HG02798 (cell line): ENCODE measurements around the gene LSM6.

ENCODE experiments used
- ATAC-seq: cut with Tn5 transposase; IDR thresholded peaks from one replicate; pipeline ENCODE4 v1.9.1; 2021; ENCODE audit warnings: mild to moderate bottlenecking; ENCODE audit not compliant: unreplicated experiment, poor library complexity

LSM6 gene

DNA sequence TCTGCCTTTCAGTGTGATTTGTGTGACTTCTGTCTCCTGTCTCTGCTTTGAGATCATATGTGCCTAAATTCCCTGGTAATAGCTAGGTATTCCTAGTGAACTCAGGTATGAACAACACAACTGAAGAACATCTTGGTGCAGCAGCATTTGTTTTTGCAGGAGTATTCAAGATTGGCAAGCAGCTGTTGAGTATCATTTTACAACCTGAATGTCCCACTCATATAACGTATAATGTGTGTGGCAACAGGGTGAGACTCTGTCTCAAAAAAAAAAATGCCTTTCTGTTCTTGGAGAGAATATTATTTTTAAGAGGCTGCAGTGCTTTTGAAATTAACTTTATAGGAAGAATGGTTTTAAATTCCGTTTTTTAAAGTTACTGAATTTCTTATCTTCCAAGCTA is 7.7 kb downstream of the LSM6 start:
- ATAC-seq = no peak

DNA sequence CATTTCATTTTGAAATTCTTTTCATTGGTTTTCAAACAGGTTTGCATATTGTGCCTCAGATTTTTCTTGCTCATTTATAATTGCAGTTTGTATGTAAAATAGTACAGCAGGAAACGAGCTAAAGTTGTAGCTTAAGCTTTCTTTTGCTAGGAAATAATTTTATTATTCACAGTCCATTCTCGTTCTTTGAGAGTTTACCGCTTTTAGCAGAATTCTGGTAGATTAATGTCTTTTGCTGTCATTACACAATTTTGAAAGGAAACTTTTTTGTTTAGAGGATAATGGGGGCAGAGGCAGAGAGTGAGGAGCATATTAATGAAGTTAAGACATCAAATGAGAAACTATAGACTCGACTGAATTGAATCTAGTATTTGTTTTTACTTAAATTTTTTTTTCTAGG is 10.5 kb downstream of the LSM6 start:
- ATAC-seq = no peak

DNA sequence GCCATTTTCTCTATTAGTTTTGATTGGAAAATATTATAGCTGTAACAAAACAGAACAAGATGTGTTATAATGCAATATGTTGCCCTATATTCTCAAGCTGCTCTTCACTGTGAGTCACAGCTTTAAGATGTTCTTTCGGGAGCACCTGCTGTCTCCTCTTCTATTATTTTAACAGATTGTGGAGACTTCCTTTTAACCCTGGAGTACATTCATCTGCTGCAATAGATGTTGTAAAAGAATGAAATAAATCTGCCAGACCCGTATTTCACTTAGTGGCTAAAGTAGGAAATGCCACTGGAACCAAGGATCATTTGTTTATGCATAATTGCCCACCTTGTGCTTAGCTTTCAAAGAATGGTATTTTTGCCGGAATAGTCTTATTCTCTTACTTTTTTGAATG is 11.1 kb downstream of the LSM6 start:
- ATAC-seq = no peak

DNA sequence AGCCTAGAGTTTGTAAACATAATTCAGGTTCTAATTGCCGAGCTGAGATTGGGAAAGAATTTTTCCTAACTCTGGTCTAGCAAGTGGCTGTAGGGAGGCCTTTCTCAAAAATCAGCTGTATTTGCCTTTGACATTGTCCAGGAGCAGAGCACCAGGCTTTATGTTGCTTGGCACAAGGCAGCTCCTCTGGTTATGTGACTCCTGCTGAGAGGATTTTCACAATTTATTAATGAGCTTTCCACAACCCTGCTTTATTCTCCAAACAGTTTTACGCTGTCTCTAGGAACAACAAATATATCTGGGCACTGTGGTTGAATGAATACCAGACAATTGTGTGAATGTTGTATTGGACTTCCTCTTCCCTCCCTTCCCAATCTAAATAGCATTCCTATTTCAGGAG is 14.9 kb downstream of the LSM6 start:
- ATAC-seq = no peak

DNA sequence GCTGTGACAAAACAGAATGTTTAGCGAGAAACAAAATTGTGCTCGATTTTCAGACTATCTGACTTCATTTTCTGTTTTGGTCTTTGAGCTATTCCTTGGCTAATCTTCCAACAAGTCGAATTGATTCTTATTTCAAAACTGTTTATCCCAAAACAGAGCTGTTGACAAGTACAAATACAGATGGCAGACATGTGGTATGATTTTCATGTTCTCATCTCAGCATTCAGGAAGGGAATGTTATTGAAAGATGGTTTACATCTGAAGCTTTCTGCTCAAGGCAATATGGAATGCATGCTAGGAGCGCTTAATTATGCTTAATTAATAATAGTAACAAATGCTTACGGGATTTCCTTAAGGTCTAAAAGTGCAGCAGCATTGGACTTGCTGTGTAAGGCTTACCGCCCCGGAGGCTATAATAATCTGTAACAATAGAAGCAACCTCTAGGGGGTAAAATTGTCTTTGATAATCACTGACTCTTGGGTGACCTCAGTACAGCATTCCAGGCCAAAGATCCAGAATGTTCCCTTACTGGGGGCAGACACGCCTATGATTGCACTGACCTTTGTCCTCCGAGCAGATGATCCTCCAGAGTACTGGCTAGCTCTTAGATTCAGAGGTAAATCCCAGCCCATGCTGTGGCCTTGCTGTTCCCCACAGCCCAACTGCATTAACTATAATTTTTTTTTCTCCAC is 16.4 kb downstream of the LSM6 start:
- ATAC-seq = no peak

DNA sequence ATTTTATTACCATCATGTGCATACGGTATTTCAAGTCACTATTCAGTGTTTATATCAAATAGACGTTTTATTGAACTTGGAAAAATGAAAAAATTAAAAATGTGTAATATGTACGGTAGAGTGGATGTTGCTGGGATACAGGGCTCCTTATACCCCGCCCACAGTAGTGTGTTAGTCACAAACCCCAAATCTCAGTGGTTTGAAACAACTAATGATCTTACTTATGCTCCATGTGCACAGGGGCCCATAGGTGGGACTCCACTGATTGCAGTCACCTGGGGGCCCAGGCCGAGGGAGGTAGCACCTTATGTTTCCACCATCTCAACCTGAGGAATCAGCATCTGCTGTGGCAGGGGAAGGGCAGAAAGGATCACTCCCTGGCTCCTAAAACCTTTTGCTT is 18.1 kb downstream of the LSM6 start:
- ATAC-seq = no peak

DNA sequence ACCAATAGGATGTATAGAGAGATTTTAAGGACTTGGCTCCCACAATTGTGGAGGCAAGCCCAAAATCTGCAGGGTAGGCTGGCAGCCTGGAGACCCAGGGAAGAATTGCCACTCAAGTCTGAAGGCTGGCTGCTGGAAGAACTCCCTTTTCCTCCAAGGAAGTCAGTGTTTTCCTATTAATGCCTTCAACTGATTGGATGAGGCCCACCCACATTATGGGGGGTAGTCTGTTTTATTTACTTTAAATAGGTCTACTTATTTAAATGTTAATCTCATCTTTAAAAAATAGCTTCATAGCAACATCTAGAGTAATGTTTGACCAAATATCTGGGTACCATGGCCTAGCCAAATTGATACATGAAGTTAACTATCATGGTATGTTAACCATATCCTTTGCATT is 18.7 kb downstream of the LSM6 start:
- ATAC-seq = no peak

DNA sequence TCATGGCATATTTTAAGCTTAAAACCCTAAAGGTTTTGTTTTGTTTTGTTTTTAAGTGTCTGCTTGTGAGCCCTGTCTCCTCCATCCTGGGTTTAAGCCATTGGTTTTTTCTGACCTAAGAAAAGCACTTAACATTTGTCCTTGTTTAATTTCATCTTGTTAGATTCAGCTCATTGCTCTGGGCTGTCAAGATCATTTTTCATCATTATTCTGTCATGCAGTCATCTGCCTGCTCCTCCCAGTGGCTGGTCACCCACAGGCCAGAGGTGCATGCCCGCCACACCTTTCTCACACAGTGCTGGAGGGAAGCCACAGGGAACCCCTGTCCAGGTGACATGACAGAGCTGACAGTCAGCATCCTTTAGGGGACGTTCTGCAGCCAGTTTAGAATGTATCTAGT is 27.1 kb downstream of the LSM6 start:
- no peak for ATAC-seq

DNA sequence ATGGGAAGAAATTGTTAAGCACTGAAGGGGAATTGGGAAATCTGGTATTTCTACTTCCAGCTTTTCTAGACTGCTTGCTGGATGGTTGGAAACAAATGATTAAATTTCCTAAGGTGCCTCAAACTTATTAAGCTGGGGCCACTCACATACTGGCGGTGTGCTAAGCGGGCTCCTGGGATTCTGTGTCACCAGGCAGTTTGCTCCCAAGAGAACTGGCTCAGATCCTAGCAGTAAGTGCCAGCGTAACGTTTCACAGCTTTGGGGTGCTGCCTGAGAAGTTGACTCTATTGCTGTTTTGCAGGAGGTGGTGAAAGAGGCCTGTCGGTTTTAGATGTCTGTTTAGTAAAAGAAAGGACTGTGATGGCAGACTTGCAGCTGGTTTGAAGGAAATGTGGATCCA is 31.9 kb downstream of the LSM6 start:
- no peak for ATAC-seq

DNA sequence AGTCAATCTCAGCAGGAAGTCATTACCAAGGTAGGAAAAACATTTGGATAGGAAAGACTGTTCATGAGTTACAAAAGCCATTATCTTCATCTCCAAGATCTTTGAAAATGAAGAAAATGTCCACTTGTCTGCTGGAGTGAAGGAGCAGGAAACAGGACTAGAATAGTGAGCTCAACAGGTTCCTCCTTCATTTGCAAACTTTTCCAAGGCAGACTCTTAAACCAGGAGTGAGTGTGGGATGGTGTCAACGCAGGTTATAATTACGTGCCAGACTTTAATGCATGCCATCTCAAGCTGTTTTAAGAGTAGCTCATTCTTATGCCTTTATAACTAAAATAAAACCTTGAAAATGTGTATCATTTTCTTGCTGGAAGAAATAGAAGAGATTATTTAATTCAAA is 35.4 kb downstream of the LSM6 start:
- no peak for ATAC-seq

DNA sequence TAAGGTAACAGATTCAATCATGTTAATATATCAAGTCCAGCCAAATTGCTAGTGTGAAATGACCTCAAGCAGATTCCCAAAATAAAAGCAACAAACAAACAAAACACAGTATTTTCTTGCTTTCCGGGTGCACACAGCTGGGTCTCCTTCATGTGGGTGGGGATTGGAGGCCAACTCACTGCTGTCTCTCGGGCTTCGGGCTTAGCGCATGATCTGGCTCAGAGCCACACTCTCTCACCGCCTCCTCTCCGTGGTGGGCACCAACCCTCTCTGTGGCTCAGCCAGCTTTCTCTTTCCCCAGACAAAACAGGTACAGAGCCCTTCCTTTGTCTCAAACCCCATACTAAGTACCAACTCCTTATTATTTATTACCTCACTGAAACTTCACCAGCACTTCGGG is 35.9 kb downstream of the LSM6 start:
- ATAC-seq = no peak

DNA sequence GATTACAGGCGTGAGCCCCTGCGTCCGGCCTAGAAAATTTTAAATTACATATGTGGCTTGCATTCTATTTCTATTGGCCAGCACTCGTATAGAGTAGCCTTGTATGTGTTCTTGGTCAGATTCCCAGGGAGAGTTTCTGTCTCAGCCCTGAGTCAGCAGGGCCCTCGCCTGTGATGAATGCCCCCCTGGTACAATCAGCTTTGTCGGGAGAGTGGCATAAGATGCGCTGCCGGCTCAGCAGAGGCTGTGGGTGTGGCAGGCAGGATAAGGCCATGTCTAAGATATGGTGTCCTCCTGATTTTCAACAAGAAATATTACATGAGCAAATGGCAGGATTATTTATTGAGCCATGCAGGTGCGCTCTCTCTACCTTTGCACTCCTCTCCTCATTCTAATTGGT is 37.3 kb downstream of the LSM6 start:
- no peak for ATAC-seq

DNA sequence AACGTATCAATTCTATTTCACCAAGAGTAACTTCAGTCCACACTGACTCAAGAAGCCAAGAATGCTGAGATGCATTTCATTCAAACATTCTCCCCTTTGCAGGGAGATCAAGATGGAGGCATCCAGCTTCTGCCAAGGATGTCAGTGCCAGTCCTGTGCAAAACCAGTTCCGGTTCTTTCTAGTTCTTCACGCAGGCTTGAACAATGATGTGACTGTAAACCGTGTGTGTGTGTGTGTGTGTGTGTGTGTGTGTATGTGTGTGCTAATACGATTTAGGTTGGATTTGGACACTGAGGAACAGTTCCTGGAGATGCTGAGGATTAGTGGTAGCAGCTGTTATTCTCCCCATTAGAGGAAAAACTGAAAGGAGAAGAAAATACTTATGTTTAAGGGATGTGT is 38.7 kb downstream of the LSM6 start, which contains the start of gene REELD1:
TSS of gene REELD1 (plus strand) at position 301 of the 400 bp plus-strand sequence. CDS start 2,415 bp downstream, outside the sequence.
- no peak for ATAC-seq

DNA sequence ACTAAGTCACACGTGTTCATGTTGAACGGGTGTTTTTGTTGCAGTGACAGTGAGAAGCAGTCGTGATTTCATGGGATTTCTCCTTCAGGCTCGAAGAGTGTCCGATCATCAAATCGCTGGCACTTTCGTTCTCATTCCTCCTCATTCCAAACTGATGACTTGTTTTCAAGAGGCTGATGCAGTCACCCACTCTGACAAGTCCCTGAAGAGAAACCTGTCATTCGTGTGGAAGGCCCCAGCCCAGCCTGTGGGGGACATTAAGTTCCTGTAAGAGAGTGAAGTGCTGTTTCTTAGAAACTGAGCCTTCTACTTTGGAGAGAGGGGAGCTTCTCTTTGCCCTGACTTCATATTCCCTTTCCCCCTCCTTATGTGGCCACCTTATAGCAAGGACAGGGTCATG is 46.8 kb downstream of the LSM6 start:
- ATAC-seq = no peak

DNA sequence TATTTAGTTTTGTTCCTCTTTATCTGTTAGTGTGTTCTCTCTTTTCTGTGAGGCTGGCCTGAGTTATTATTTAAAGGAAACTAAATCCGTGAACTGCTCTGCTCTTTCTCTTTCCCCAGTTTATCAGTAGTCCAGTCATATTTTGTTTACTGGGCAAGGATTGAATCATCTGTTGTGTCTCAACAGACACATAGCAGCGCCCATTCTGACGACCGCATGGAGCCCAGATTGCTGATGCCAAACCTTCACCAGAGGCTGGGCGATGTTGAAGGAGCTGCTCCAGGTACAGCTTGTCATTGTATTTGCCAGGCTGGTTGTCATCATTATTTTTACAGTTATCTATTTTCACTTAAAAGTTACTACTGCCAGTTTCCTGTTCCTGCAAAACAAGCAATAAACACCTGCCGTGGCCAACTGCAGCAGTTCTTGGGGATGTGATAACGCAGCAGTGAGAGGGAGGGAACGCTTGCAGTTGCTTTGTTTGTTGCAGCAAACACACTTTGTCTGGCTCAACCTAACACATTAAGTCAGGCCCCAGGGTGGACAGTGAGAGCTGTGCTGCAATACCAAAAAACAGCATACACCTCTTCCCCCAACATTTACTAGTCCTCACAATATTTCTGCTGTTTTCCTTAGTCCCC is 48.9 kb downstream of the LSM6 start:
- no peak for ATAC-seq

DNA sequence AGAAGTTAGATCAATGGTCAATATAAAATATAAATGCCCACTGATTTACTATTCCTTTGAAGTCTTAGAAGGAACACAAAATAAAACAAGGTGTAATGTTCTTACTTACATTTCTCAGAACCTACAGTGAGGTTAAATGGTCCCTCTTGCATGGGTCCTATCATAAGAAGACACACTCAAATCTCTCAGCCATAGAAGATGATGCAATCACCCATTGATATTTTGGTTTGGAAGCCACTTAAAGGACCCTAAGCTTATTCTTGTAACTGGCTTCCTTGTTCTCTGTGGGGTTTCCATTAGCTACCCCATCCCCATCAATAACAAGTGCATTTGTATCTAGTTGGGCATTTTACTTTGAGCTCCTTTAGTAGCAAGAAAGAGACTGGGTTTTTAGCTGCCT is 53.9 kb downstream of the LSM6 start:
- ATAC-seq = no peak

DNA sequence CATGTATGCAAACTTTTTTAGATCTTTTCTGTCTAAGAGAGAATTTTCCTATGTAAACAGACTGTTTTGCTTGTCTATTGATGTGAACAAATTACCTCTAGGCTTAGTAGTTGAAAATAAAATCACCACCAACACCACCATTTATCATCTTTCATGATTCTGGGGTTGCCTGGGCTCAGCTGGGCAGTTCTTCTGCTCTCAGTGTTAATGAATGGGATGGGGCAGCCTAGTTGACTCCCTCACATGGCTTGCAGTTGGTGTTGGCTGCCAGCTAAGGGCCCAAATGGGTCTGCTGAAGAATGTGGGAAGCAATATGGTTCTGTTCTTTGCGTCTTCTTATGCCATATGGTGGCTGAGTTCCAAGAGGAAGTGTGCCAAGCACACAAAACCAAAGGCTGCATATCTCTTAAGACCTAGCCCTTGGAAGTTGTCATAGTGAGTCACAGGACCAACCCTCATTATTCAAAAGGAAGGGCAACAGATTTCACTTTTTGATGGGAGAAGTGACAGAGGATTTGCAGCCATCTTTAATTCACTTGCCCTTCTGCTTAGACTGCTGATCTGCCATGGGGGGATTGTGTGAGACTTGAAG is 56.7 kb downstream of the LSM6 start:
- ATAC-seq = no peak

DNA sequence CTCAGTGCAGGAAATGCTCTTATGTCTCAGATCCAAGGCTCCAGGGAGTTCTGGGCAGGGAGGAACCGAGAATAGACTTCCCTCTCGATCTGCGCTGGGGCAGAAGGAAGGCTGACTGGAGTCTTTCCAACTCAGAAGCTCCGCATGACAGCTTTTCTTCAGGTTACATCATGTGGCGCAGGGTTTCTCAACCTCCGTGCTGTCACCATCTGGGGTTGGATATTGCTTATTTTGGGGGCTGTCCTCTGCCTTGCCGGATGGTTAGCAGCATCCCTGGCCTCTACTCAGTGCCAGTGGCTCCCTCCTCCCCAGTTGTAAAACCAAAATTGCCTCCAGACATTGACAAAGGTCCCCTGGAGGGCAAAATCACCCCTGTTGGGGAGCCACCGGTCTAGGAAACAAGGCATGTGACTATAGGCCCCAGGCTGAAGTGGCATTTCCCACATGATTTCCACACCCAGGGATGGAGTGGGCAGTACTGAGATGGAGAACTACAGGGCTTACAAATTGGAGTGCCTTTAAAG is 60.2 kb downstream of the LSM6 start:
- ATAC-seq = no peak

DNA sequence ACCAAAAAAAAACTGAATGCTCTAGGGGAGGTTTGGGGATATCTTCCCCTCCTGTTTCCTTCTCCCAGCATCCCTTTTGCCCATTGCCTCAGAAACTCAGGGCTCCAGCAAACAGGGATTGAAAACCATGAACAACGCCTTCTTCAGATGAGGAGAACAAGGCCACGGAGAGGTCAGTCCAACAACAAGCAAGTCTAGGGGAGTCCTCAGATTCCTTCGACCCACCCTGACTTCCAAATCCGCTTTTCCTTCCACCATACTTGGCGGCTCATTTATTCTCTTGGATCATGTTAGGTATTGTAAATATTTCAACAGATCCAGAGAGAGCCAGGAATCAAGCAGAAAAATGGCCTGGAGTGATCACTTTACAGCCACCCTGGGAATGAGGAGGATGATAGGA is 60.7 kb downstream of the LSM6 start:
- ATAC-seq = no peak

DNA sequence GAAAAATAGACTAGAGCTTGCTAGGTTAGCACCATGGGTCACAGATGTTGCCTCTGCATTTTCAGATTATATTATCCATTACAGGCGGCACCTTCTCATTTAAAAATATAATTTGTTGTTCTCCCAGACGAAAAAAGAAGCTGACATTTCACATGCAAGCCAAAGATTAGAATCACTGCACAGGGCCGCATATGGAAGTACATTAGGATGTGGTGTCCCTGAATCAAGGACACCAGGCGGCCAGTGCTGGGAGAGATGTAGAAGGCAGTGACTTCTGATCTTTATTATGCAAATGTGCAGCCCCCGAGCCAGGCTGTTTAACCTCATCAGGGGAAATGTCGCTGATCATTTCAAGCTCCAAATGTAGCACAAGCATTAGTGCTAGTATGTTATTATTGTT is 61.6 kb downstream of the LSM6 start:
- ATAC-seq = no peak

DNA sequence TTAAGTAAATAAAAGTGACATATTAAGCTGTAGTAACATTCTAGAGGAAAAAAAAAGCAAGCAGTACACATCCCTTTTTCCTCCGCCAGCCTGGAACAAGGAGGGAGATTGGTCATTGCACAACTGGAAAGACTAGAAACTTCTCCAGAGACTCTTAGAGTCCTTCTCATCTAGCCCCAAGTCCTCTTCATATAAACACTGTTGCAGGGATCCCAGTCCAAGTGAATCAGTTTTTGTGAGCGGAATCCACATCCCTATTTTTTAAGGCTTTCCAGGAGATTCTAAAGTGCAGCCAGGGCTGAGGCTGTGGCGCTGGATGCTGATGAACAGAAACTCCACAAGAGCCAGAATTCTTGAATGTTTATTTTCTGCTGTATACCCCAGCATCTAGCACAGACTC is 62.6 kb downstream of the LSM6 start:
- no peak for ATAC-seq
